ENCODE data around the gene SP1. TPM values are rescaled to one million over a fixed set of nuclear protein-coding genes. Genes with fewer than 3 reads are reported as not detected.

Gene SP1
- total RNA-seq, 3 donors from 2014 or later (not counting 1 experiment from before 2014, with no cell fraction given), result 84.6 to 96.3 (median 88.5) TPM

DNA sequence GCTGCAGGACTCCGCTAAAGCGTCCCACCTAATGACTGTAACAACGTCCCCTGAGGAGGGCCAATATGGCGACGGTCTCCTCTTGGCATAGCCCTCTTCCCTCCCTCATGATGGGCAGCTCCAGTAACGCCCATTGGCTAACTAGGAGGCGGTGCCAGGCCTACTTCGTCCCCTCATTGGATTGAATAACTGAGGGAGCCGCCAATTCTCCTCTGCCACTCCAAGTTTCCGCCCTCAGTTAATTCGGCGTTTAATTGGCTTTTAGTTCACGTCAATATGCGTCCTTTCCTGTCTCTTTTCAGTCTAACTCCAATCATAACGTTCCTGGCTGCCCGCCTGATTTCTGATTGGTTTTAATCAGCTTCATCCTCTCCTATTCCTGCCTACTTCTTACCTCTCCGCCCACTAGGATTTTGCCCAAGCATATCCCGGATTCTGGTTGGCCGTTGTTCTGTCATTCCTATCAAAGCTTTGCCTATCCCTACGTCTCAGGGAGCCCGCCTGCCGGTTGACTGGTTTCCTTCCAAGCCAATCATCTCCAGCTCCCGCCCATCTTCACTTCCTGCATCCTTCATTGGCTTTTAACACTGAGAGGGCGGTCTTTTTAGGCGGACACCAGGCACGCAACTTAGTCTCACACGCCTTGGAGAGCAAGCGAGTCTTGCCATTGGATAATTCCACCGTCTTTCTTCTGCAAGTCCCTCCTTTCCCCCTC, 430 bp upstream of the SP1 start:
- Histone ChIP-seq H3K9me3 (ENCODE audit: control insufficient read depth, insufficient read depth, low read length) (no peaks in the 10 kb centered on the region), H3K36me3 (ENCODE audit: control insufficient read depth, insufficient read depth, low read length) (peaks cover 23% of the 10 kb centered on the region), H3K4me3 (ENCODE audit: low read length) (peak overlapping the region; percentile 53), H3K27me3 (ENCODE audit: control insufficient read depth, insufficient read depth, low read length) (no peaks in the 10 kb centered on the region), H3K4me1 (ENCODE audit: control insufficient read depth, insufficient read depth, low read length) (peaks cover 41% of the 10 kb centered on the region), H3K27ac (ENCODE audit: low read length) (peak overlapping the region; percentile 74)
- no peaks in the 10 kb centered on the region for H3K27me3 Mint-ChIP-seq (ENCODE audit: low read depth in 2 of 2)
- H3K4me3 Mint-ChIP-seq, result no peak overlapping the region
- no peaks in the 10 kb centered on the region for H3K36me3 Mint-ChIP-seq
- ATAC-seq (peak; percentile 73 to 87 (median 76)), DNase-seq (peak in 1 of 2 donors; percentile 100)
- WGBS (ENCODE audit: insufficient coverage), result under 1% methylated on average over 29 of the region's 29 CpGs
- no peak overlapping the region for H3K27ac Mint-ChIP-seq
- intact Hi-C loops (cut with micrococcal nuclease), result loop anchor here (1.0 to 5.0 kb wide), 4 partner anchors 43 to 121 kb away; partner anchors contain the start of genes AMHR2, PRR13 and TARBP2
- TF ChIP-seq CTCF (IDR thresholded peaks at IDR 0.05), result no peak
- H3K4me1 Mint-ChIP-seq, result peaks cover 27 to 35% of the 10 kb centered on the region in 2 donors
- H3K9me3 Mint-ChIP-seq, result no peaks in the 10 kb centered on the region

GRCh38 chr12:53380794-53381730, 1.1 kb downstream of the SP1 start:
- intact Hi-C loops (cut with micrococcal nuclease), result loop anchor here (5.0 kb wide), 1 partner anchor 41 kb away; the partner anchor contains the start of gene AMHR2
- peak overlapping the region; percentile 32 for H3K4me3 ChIP-seq (ENCODE audit: low read length)

More at GRCh38 chr12:53380794-53381730, 1.1 kb downstream of the SP1 start:
- ATAC-seq, result no peak
- no peak for TF ChIP-seq CTCF (IDR thresholded peaks at IDR 0.05)
- H3K27me3 ChIP-seq (ENCODE audit: control insufficient read depth, insufficient read depth, low read length), result no peaks in the 10 kb centered on the region
- Mint-ChIP-seq H3K36me3 (no peaks in the 10 kb centered on the region), H3K27me3 (ENCODE audit: low read depth in 2 of 2) (no peaks in the 10 kb centered on the region), H3K4me1 (peaks cover 31 to 40% of the 10 kb centered on the region in 2 donors), H3K4me3 (peak overlapping the region; percentile 88), H3K9me3 (no peaks in the 10 kb centered on the region), H3K27ac (peak overlapping the region in 1 of 2 donors; percentile 81)
- H3K36me3 ChIP-seq (ENCODE audit: control insufficient read depth, insufficient read depth, low read length), result peaks cover 27% of the 10 kb centered on the region
- peak in 1 of 2 donors; percentile 20 for DNase-seq
- no peaks in the 10 kb centered on the region for H3K9me3 ChIP-seq (ENCODE audit: control insufficient read depth, insufficient read depth, low read length)
- WGBS (ENCODE audit: insufficient coverage), result 22% methylated on average over 19 of the region's 21 CpGs
- peaks cover 44% of the 10 kb centered on the region for H3K4me1 ChIP-seq (ENCODE audit: control insufficient read depth, insufficient read depth, low read length)
- H3K27ac ChIP-seq (ENCODE audit: low read length), result peak overlapping the region; percentile 45

All from natural killer cell (primary cell).